Esophagus muscularis mucosa (tissue), 4 donors: ENCODE results near the gene LDLRAD1. TPM values are rescaled to one million over a fixed set of nuclear protein-coding genes. Genes with fewer than 3 reads are reported as not detected.
"Not testable (repeated sequence)": the region's sequence is repeated elsewhere in the genome, so short reads cannot be mapped to it uniquely, and the experiment has no call there.

ENCODE experiments used
- DNase-seq: peaks from one replicate; pipeline ENCODE4 v3.0.0-alpha.2; 2017; ENCODE audit errors: extremely low spot score
- H3K27ac ChIP-seq, 4 donors: fragments of 200-600 bp; sonication (generic); replicated peaks in 1 of 4; 1 replicate in 3 of 4; 2 replicates in 1 of 4; pipeline ENCODE4 v1.5.1; 2016 to 2019; ENCODE audit warnings: mild to moderate bottlenecking in 1 of 4
- H3K27me3 ChIP-seq, 4 donors: fragments of 200-600 bp; sonication (generic); one replicate each; pipeline versions ENCODE4 v1.5.1 to v1.6.0; 2016 to 2019
- H3K36me3 ChIP-seq, 4 donors: fragments of 200-600 bp; sonication (generic); one replicate each; pipeline ENCODE4 v1.5.1; 2016 to 2019
- H3K4me1 ChIP-seq, 4 donors: fragments of 200-600 bp; sonication (generic); one replicate each; pipeline ENCODE4 v1.5.1; 2016 to 2019
- H3K4me3 ChIP-seq, 4 donors: fragments of 200-600 bp; sonication (generic); 1 replicate in 2 of 4; 2 replicates in 2 of 4; pipeline ENCODE4 v1.5.1; 2016 to 2019; ENCODE audit warnings: mild to moderate bottlenecking in 4 of 4, moderate library complexity in 1 of 4
- H3K9me3 ChIP-seq, 4 donors: fragments of 200-600 bp; sonication (generic); 1 replicate in 3 of 4; 2 replicates in 1 of 4; pipeline ENCODE4 v1.5.1; 2016 to 2019
- CTCF ChIP-seq, 3 experiments: fragments of 200-600 bp in 2 of 3; fragments of 450-650 bp in 1 of 3; sonication (generic) in 2 of 3; IDR thresholded peaks; one replicate each; pipeline ENCODE4 v1.5.1; 2017 to 2019; ENCODE audit warnings: antibody characterized with exemption in 3 of 3, mild to moderate bottlenecking in 2 of 3, moderate library complexity in 1 of 3
- EP300 ChIP-seq: sonication (generic); formaldehyde crosslinking; IDR thresholded peaks from one replicate; pipeline ENCODE4 v1.6.1; 2017; ENCODE audit warnings: antibody characterized with exemption
- POLR2A ChIP-seq: fragments of 450-650 bp; IDR thresholded peaks from one replicate; pipeline ENCODE4 v1.6.1; 2017; ENCODE audit warnings: antibody characterized with exemption, moderate library complexity, mild to moderate bottlenecking, low read depth
- POLR2AphosphoS5 ChIP-seq, 2 donors: sonication (generic); formaldehyde crosslinking; IDR thresholded peaks; one replicate each; pipeline ENCODE4 v1.6.1; 2017; ENCODE audit warnings: antibody characterized with exemption in 2 of 2
- WGBS: methylation state at CpG from one replicate; pipeline ENCODE4 v1.1.5; 2018; 5-methylcytosine and 5-hydroxymethylcytosine counted together
- intact Hi-C: fragments of 100-400 bp; cut with DNase I; formaldehyde crosslinking; loops from one replicate; pipeline ENCODE4 v1.15.1; 2023
- total RNA-seq, 4 donors: library from RNA; depleted of rRNA; stranded (reverse); fragments of >200 nt; gene quantifications; one replicate each; pipeline versions ENCODE4 v1.1.0 to v1.2.1, GENCODE V29; 2016

Gene LDLRAD1
- total RNA-seq, 4 donors from 2014 or later: not detected

- peak overlapping the region; percentile 17 to 86 (median 74) for H3K27ac ChIP-seq
- peaks cover 0 to 27% (median 21%) of the 10 kb centered on the region in 4 donors for H3K4me1 ChIP-seq
- no peak for DNase-seq
- intact Hi-C loops: no loop called here
- H3K9me3 ChIP-seq: no peaks in the 10 kb centered on the region
- TF ChIP-seq CTCF (IDR thresholded peaks at IDR 0.05): no peak
- no peak for TF ChIP-seq EP300
- TF ChIP-seq POLR2A: no peak
- no peak for TF ChIP-seq POLR2AphosphoS5 (IDR thresholded peaks at IDR 0.05)
- H3K36me3 ChIP-seq: peaks cover 0 to 7% (median 0%) of the 10 kb centered on the region in 4 donors
- 87% methylated on average over 13 of the region's 13 CpGs for WGBS
- H3K27me3 ChIP-seq: no peaks in the 10 kb centered on the region
- H3K4me3 ChIP-seq: no peak overlapping the region
These were observed 38.1 kb downstream of the LDLRAD1 start for GRCh38 chr1:53979712-53980450.

GRCh38 chr1:53975861-53976260, 42.1 kb downstream of the LDLRAD1 start:
- no peak for DNase-seq
- 98% methylated on average over 7 of the region's 7 CpGs for WGBS
- Histone ChIP-seq H3K27me3 (no peaks in the 10 kb centered on the region), H3K36me3 (peaks cover 0 to 18% (median 7%) of the 10 kb centered on the region in 4 donors), H3K27ac (peak overlapping the region in 2 of 4 donors; percentile 30 to 44), H3K9me3 (no peaks in the 10 kb centered on the region), H3K4me1 (peaks cover 0 to 19% (median 0%) of the 10 kb centered on the region in 4 donors), H3K4me3 (no peak overlapping the region)
- TF ChIP-seq POLR2A: no peak
- TF ChIP-seq POLR2AphosphoS5 (IDR thresholded peaks at IDR 0.05): no peak
- TF ChIP-seq EP300: no peak
- TF ChIP-seq CTCF (IDR thresholded peaks at IDR 0.05): no peak
- intact Hi-C loops: no loop called here

GRCh38 chr1:53971718-53972117, 46.3 kb downstream of the LDLRAD1 start:
- intact Hi-C loops: no loop called here
- H3K4me1 ChIP-seq: peaks cover 0 to 15% (median 0%) of the 10 kb centered on the region in 4 donors

GRCh38 chr1:53969323-53969722, 48.7 kb downstream of the LDLRAD1 start:
- H3K4me1 ChIP-seq: peaks cover 0 to 15% (median 0%) of the 10 kb centered on the region in 4 donors
- H3K9me3 ChIP-seq, H3K27me3 ChIP-seq, H3K4me3 ChIP-seq, DNase-seq, H3K27ac ChIP-seq, intact Hi-C loops: not testable (repeated sequence)
- peaks cover 14 to 69% (median 57%) of the 10 kb centered on the region in 4 donors for H3K36me3 ChIP-seq
- WGBS: 90% methylated on average over 2 of the region's 2 CpGs

More at GRCh38 chr1:53971718-53972117, 46.3 kb downstream of the LDLRAD1 start:
- Histone ChIP-seq H3K27me3 (no peaks in the 10 kb centered on the region), H3K4me3 (no peak overlapping the region), H3K9me3 (no peaks in the 10 kb centered on the region), H3K27ac (peak overlapping the region in 3 of 4 donors; percentile 41 to 58 (median 48)), H3K36me3 (peaks cover 4 to 59% (median 44%) of the 10 kb centered on the region in 4 donors)
- no peak for TF ChIP-seq CTCF (IDR thresholded peaks at IDR 0.05)
- TF ChIP-seq POLR2AphosphoS5 (IDR thresholded peaks at IDR 0.05): no peak
- no peak for TF ChIP-seq EP300
- no peak for TF ChIP-seq POLR2A
- 71% methylated on average over 2 of the region's 2 CpGs for WGBS
- no peak for DNase-seq

- Histone ChIP-seq H3K27me3 (no peaks in the 10 kb centered on the region), H3K9me3 (no peaks in the 10 kb centered on the region), H3K36me3 (peaks cover 26 to 81% (median 69%) of the 10 kb centered on the region in 4 donors), H3K4me3 (no peak overlapping the region), H3K27ac (no peak overlapping the region), H3K4me1 (peaks cover 0 to 14% (median 0%) of the 10 kb centered on the region in 4 donors)
- no peak for DNase-seq
- intact Hi-C loops: no loop called here
- WGBS: 96% methylated on average over 2 of the region's 2 CpGs
- TF ChIP-seq CTCF (IDR thresholded peaks at IDR 0.05) (no peak), EP300 (no peak), POLR2AphosphoS5 (IDR thresholded peaks at IDR 0.05) (no peak), POLR2A (no peak)
These were observed 49.9 kb downstream of the LDLRAD1 start for GRCh38 chr1:53968125-53968513.
